SK-N-SH treated with all-trans-retinoic acid at 6 μM for 48 hours (cell line): ENCODE results near the gene ST6GALNAC3.

Experiments
- ATAC-seq: fragments of 200-7000 bp; cut with Tn5 transposase; 3 replicates; pipeline ENCODE4 v1.9.1; 2020; ENCODE audit warnings: mild to moderate bottlenecking, moderate library complexity
- ARNTL ChIP-seq: fragments of 450-650 bp; formaldehyde crosslinking; IDR thresholded peaks from 2 replicates; pipeline ENCODE4 v1.5.0; 2020; ENCODE audit warnings: low read depth, mild to moderate bottlenecking, moderate library complexity, borderline replicate concordance
- BACH2 ChIP-seq: fragments of 250-450 bp; sonication (Bioruptor Pico); IDR thresholded peaks from 2 replicates; pipeline ENCODE4 v1.9.0; 2021; ENCODE audit warnings: mild to moderate bottlenecking, borderline replicate concordance
- CREB5 ChIP-seq: fragments of 250-450 bp; sonication (Bioruptor Pico); IDR thresholded peaks from 2 replicates; pipeline ENCODE4 v1.5.1; 2020; ENCODE audit warnings: low read depth, mild to moderate bottlenecking, moderate library complexity
- CSDC2 ChIP-seq: fragments of 250-450 bp; sonication (Bioruptor Pico); IDR thresholded peaks from 2 replicates; pipeline ENCODE4 v1.5.0; 2020; ENCODE audit warnings: mild to moderate bottlenecking, moderate library complexity
- CSRNP3 ChIP-seq: fragments of 250-450 bp; sonication (Bioruptor Pico); IDR thresholded peaks from 2 replicates; pipeline ENCODE4 v1.5.1; 2021; ENCODE audit warnings: mild to moderate bottlenecking, moderate library complexity
- ESRRG ChIP-seq: fragments of 250-450 bp; sonication (Bioruptor Pico); IDR thresholded peaks from 2 replicates; pipeline ENCODE4 v1.6.1; 2021; ENCODE audit warnings: mild to moderate bottlenecking
- GLIS3 ChIP-seq: fragments of 250-450 bp; sonication (Bioruptor Pico); IDR thresholded peaks from 2 replicates; pipeline ENCODE4 v1.5.0; 2020; ENCODE audit warnings: mild to moderate bottlenecking, moderate library complexity
- ISL1 ChIP-seq: fragments of 250-450 bp; sonication (Bioruptor Pico); IDR thresholded peaks from 2 replicates; pipeline ENCODE4 v2.1.2; 2022; ENCODE audit warnings: mild to moderate bottlenecking, moderate library complexity
- POU6F1 ChIP-seq: fragments of 250-450 bp; sonication (Bioruptor Pico); IDR thresholded peaks from 2 replicates; pipeline ENCODE4 v1.8.0; 2021; ENCODE audit warnings: low read depth, mild to moderate bottlenecking, moderate library complexity, borderline replicate concordance
- PPARA ChIP-seq: fragments of 250-450 bp; sonication (Bioruptor Pico); IDR thresholded peaks from 2 replicates; pipeline ENCODE4 v1.5.0; 2020; ENCODE audit warnings: mild to moderate bottlenecking, borderline replicate concordance
- TCF4 ChIP-seq: fragments of 250-450 bp; sonication (Bioruptor Pico); IDR thresholded peaks from 2 replicates; pipeline ENCODE4 v1.8.0; 2021; ENCODE audit warnings: mild to moderate bottlenecking, moderate library complexity, borderline replicate concordance
- TOX ChIP-seq: fragments of 250-450 bp; sonication (Bioruptor Pico); IDR thresholded peaks from 2 replicates; pipeline ENCODE4 v1.8.0; 2021; ENCODE audit warnings: mild to moderate bottlenecking, moderate library complexity, borderline replicate concordance
- TSHZ2 ChIP-seq: fragments of 250-450 bp; sonication (Bioruptor Pico); IDR thresholded peaks from 2 replicates; pipeline ENCODE4 v1.5.0; 2020; ENCODE audit warnings: mild to moderate bottlenecking, moderate library complexity
- ZC3H10 ChIP-seq: fragments of 250-450 bp; sonication (Bioruptor Pico); IDR thresholded peaks from 2 replicates; pipeline ENCODE4 v1.5.1; 2021; ENCODE audit warnings: mild to moderate bottlenecking, moderate library complexity
- ZFP3 ChIP-seq: fragments of 250-450 bp; sonication (Bioruptor Pico); IDR thresholded peaks from 2 replicates; pipeline ENCODE4 v1.5.0; 2020; ENCODE audit warnings: mild to moderate bottlenecking, moderate library complexity
- ZFP30 ChIP-seq: fragments of 450-650 bp; formaldehyde crosslinking; IDR thresholded peaks from 2 replicates; pipeline ENCODE4 v1.5.0; 2022; ENCODE audit warnings: mild to moderate bottlenecking, moderate library complexity
- ZNF565 ChIP-seq: fragments of 450-650 bp; formaldehyde crosslinking; conservative IDR thresholded peaks from 2 replicates; pipeline ENCODE4 v1.5.0; 2020; ENCODE audit warnings: low read depth, mild to moderate bottlenecking, moderate library complexity
- ZNF70 ChIP-seq: fragments of 450-650 bp; formaldehyde crosslinking; IDR thresholded peaks from 2 replicates; pipeline ENCODE4 v1.5.0; 2020; ENCODE audit warnings: mild to moderate bottlenecking, moderate library complexity
- ZNF8 ChIP-seq: fragments of 450-650 bp; formaldehyde crosslinking; IDR thresholded peaks from 2 replicates; pipeline ENCODE4 v1.5.0; 2020; ENCODE audit warnings: mild to moderate bottlenecking, moderate library complexity

The ST6GALNAC3 gene

GRCh38 chr1:76503736-76504135, 429.2 kb downstream of the ST6GALNAC3 start (continued):
- TF ChIP-seq TOX (no peak), CREB5 (CRISPR knock-in tag) (no peak)

GRCh38 chr1:76507376-76507775, 432.8 kb downstream of the ST6GALNAC3 start:
- TF ChIP-seq ZFP30 (no peak), ZNF8 (CRISPR knock-in tag) (no peak), TCF4 (no peak), ZNF70 (no peak), CREB5 (CRISPR knock-in tag) (no peak)

DNA sequence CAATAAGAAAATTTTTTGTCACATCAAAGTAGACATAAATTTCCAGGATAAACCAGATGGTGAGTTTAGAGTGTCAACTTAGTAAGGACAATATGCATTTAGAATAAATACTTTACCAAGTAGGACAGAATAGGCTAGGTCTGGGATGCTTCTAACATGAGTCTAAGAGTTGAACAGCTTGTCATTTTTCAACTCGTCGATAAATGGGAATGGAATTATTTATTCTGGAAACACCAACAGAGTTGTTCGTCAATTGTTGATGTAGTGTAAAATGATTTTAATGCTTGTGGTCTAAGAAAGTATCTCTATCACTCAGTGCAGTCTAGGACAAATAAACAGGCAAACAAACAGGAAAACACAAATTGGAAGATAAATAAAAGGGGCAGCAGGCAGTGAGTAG, 434.3 kb downstream of the ST6GALNAC3 start:
- ATAC-seq = no peak
- TF ChIP-seq ZNF565 (CRISPR knock-in tag) (no peak), CREB5 (CRISPR knock-in tag) (no peak), CSDC2 (CRISPR knock-in tag) (no peak), ZFP3 (CRISPR knock-in tag) (no peak), TCF4 (no peak), GLIS3 (CRISPR knock-in tag) (no peak), ARNTL (CRISPR knock-in tag) (no peak), TSHZ2 (CRISPR knock-in tag) (no peak), ESRRG (CRISPR knock-in tag) (no peak), ZC3H10 (no peak), ZFP30 (no peak), ZNF8 (CRISPR knock-in tag) (no peak), ISL1 (CRISPR knock-in tag) (no peak), PPARA (no peak), CSRNP3 (CRISPR knock-in tag) (no peak)

More at GRCh38 chr1:76507376-76507775, 432.8 kb downstream of the ST6GALNAC3 start:
- ATAC-seq = no peak

- TF ChIP-seq ZNF565 (CRISPR knock-in tag) (no peak), GLIS3 (CRISPR knock-in tag) (no peak), ESRRG (CRISPR knock-in tag) (no peak), BACH2 (no peak), ZNF70 (no peak), ZNF8 (CRISPR knock-in tag) (no peak), POU6F1 (CRISPR knock-in tag) (no peak), CREB5 (CRISPR knock-in tag) (no peak), CSDC2 (CRISPR knock-in tag) (no peak)
- ATAC-seq = no peak
Measured at GRCh38 chr1:76510672-76511557, 436.4 kb downstream of the ST6GALNAC3 start.
